HEK293 (cell line): ENCODE results near the gene NINJ1.

Experiments
- CTCF ChIA-PET: fragments of 350-600 bp; formaldehyde crosslinking; extraction: SDS; loops from one replicate; lab custom pipeline; 2021; ENCODE audit warnings: antibody characterized with exemption; lab: Yijun Ruan, JAX
- POLR2A ChIA-PET: fragments of 300-600 bp; formaldehyde crosslinking; extraction: SDS; loops from one replicate; lab custom pipeline; 2020; ENCODE audit warnings: antibody characterized with exemption, inconsistent platforms; lab: Yijun Ruan, JAX
- H3K27ac ChIP-seq: fragments of 200-500 bp; sonication (Bioruptor generic); 2 replicates; pipeline ENCODE4 v1.5.1; 2014; ENCODE audit warnings: low read depth, low read length, control low read depth, inconsistent platforms; ENCODE audit errors: extremely low read depth
- H3K36me3 ChIP-seq, 2 experiments: fragments of 200-500 bp in 1 of 2; sonication (Bioruptor generic) in 1 of 2; 1 replicate in 1 of 2; 2 replicates in 1 of 2; pipeline ENCODE4 v1.5.1; 2014 to 2017; ENCODE audit warnings: inconsistent platforms in 2 of 2, low read length in 2 of 2; ENCODE audit not compliant: control insufficient read depth in 2 of 2, insufficient read depth in 1 of 2
- H3K4me1 ChIP-seq: fragments of 200-500 bp; sonication (Bioruptor generic); 2 replicates; pipeline ENCODE4 v1.5.1; 2014; ENCODE audit warnings: mild to moderate bottlenecking, low read length, inconsistent platforms; ENCODE audit not compliant: control insufficient read depth, insufficient read depth
- H3K4me3 ChIP-seq: 2 replicates; pipeline ENCODE4 v1.5.1; 2011; ENCODE audit warnings: low read depth, mild to moderate bottlenecking, control low read depth, low read length, moderate library complexity
- H3K9me3 ChIP-seq: fragments of 200-500 bp; sonication (Bioruptor generic); 2 replicates; pipeline ENCODE4 v1.5.1; 2014; ENCODE audit warnings: low read depth, low read length, inconsistent platforms; ENCODE audit not compliant: control insufficient read depth, insufficient read depth
- GLI2 ChIP-seq: fragments of 450-650 bp; formaldehyde crosslinking; IDR thresholded peaks from 2 replicates; pipeline ENCODE4; 2017; ENCODE audit warnings: missing biosample characterization, missing genetic modification characterization, low read depth, borderline replicate concordance
- MZF1 ChIP-seq: fragments of 450-650 bp; formaldehyde crosslinking; IDR thresholded peaks from 2 replicates; pipeline ENCODE4 v1.5.1; 2017; ENCODE audit warnings: missing biosample characterization, missing genetic modification characterization, borderline replicate concordance
- OSR2 ChIP-seq: fragments of 450-650 bp; formaldehyde crosslinking; IDR thresholded peaks from 2 replicates; pipeline ENCODE4 v1.5.1; 2016; ENCODE audit warnings: missing biosample characterization, missing genetic modification characterization
- OVOL3 ChIP-seq: fragments of 450-650 bp; formaldehyde crosslinking; IDR thresholded peaks from 2 replicates; pipeline ENCODE4 v1.5.1; 2016; ENCODE audit warnings: missing biosample characterization, missing genetic modification characterization
- PATZ1 ChIP-seq: fragments of 450-650 bp; formaldehyde crosslinking; IDR thresholded peaks from 2 replicates; pipeline ENCODE4 v1.5.1; 2016; ENCODE audit warnings: missing biosample characterization, missing genetic modification characterization
- SP3 ChIP-seq: fragments of 450-650 bp; formaldehyde crosslinking; IDR thresholded peaks from 2 replicates; pipeline ENCODE4 v1.5.1; 2016; ENCODE audit warnings: missing biosample characterization, missing genetic modification characterization
- ZNF148 ChIP-seq: fragments of 450-650 bp; formaldehyde crosslinking; IDR thresholded peaks from 2 replicates; pipeline ENCODE4 v1.5.0; 2017; ENCODE audit warnings: missing biosample characterization, missing genetic modification characterization, borderline replicate concordance
- ZNF169 ChIP-seq: fragments of 450-650 bp; formaldehyde crosslinking; IDR thresholded peaks from 2 replicates; pipeline ENCODE4 v1.5.1; 2016; ENCODE audit warnings: missing biosample characterization, missing genetic modification characterization
- ZNF24 ChIP-seq: fragments of 450-650 bp; formaldehyde crosslinking; IDR thresholded peaks from 2 replicates; pipeline ENCODE4 v1.5.1; 2016; ENCODE audit warnings: missing biosample characterization, missing genetic modification characterization
- ZNF26 ChIP-seq: fragments of 450-650 bp; formaldehyde crosslinking; IDR thresholded peaks from 2 replicates; pipeline ENCODE4 v1.5.1; 2016; ENCODE audit warnings: missing biosample characterization, missing genetic modification characterization
- ZNF266 ChIP-seq: fragments of 450-650 bp; formaldehyde crosslinking; IDR thresholded peaks from 2 replicates; pipeline ENCODE4 v1.5.1; 2016; ENCODE audit warnings: missing biosample characterization, missing genetic modification characterization, low read depth
- ZNF354C ChIP-seq: fragments of 450-650 bp; formaldehyde crosslinking; IDR thresholded peaks from 2 replicates; pipeline ENCODE4 v1.5.1; 2016; ENCODE audit warnings: missing biosample characterization, missing genetic modification characterization, low read depth, borderline replicate concordance
- ZNF433 ChIP-seq: fragments of 450-650 bp; formaldehyde crosslinking; IDR thresholded peaks from 2 replicates; pipeline ENCODE4 v1.5.1; 2016; ENCODE audit warnings: missing biosample characterization, missing genetic modification characterization, low read depth
- ZNF510 ChIP-seq: fragments of 450-650 bp; formaldehyde crosslinking; IDR thresholded peaks from 2 replicates; pipeline ENCODE4 v1.5.1; 2018; ENCODE audit warnings: mild to moderate bottlenecking, missing genetic modification characterization, missing biosample characterization; ENCODE audit not compliant: insufficient replicate concordance
- ZNF529 ChIP-seq: fragments of 450-650 bp; formaldehyde crosslinking; IDR thresholded peaks from 2 replicates; pipeline ENCODE4 v1.5.1; 2017; ENCODE audit warnings: missing genetic modification characterization, missing biosample characterization; ENCODE audit not compliant: insufficient replicate concordance
- ZNF558 ChIP-seq: fragments of 450-650 bp; formaldehyde crosslinking; IDR thresholded peaks from 2 replicates; pipeline ENCODE4 v1.5.1; 2016; ENCODE audit warnings: missing biosample characterization, missing genetic modification characterization
- ZNF560 ChIP-seq: fragments of 450-650 bp; formaldehyde crosslinking; IDR thresholded peaks from 2 replicates; pipeline ENCODE4 v1.5.1; 2017; ENCODE audit warnings: missing biosample characterization, missing genetic modification characterization, borderline replicate concordance
- ZNF571 ChIP-seq: fragments of 450-650 bp; formaldehyde crosslinking; IDR thresholded peaks from 2 replicates; pipeline ENCODE4 v1.5.0; 2017; ENCODE audit warnings: missing biosample characterization, missing genetic modification characterization
- ZNF621 ChIP-seq: fragments of 450-650 bp; formaldehyde crosslinking; IDR thresholded peaks from 2 replicates; pipeline ENCODE4 v1.5.1; 2017; ENCODE audit warnings: missing biosample characterization, missing genetic modification characterization
- ZNF639 ChIP-seq: fragments of 450-650 bp; formaldehyde crosslinking; IDR thresholded peaks from 2 replicates; pipeline ENCODE4 v1.5.1; 2016; ENCODE audit warnings: missing biosample characterization, missing genetic modification characterization
- ZNF658 ChIP-seq: fragments of 450-650 bp; formaldehyde crosslinking; IDR thresholded peaks from 2 replicates; pipeline ENCODE4; 2016; ENCODE audit warnings: missing biosample characterization, missing genetic modification characterization
- ZNF830 ChIP-seq: fragments of 450-650 bp; IDR thresholded peaks from 2 replicates; pipeline ENCODE4 v1.5.0; 2018; ENCODE audit warnings: missing biosample characterization, missing genetic modification characterization, low read depth, mild to moderate bottlenecking, moderate library complexity
- ZSCAN16 ChIP-seq: fragments of 450-650 bp; formaldehyde crosslinking; IDR thresholded peaks from 2 replicates; pipeline ENCODE4 v1.5.1; 2016; ENCODE audit warnings: missing biosample characterization, missing genetic modification characterization
- TF ChIP-seq, protein P1 (sequence below): fragments of 450-650 bp; formaldehyde crosslinking; IDR thresholded peaks from 2 replicates; pipeline ENCODE4 v1.5.1; 2016; ENCODE audit warnings: missing biosample characterization, missing genetic modification characterization
- TF ChIP-seq, protein P2 (sequence below): fragments of 450-650 bp; formaldehyde crosslinking; IDR thresholded peaks from 2 replicates; pipeline ENCODE4 v1.5.1; 2017; ENCODE audit warnings: missing biosample characterization, missing genetic modification characterization
- TF ChIP-seq, protein P3 (sequence below): fragments of 450-650 bp; formaldehyde crosslinking; IDR thresholded peaks from 2 replicates; pipeline ENCODE4 v1.5.1; 2016; ENCODE audit warnings: missing biosample characterization, missing genetic modification characterization

The NINJ1 gene

GRCh38 chr9:93089481-93089991 lies 44.5 kb downstream of the NINJ1 start (continued):
- TF ChIP-seq ZNF148 (tag by site-specific recombination) (no peak), ZNF558 (tag by site-specific recombination) (no peak), ZNF26 (no peak), SP3 (no peak)
- TF ChIP-seq, protein P1, sequence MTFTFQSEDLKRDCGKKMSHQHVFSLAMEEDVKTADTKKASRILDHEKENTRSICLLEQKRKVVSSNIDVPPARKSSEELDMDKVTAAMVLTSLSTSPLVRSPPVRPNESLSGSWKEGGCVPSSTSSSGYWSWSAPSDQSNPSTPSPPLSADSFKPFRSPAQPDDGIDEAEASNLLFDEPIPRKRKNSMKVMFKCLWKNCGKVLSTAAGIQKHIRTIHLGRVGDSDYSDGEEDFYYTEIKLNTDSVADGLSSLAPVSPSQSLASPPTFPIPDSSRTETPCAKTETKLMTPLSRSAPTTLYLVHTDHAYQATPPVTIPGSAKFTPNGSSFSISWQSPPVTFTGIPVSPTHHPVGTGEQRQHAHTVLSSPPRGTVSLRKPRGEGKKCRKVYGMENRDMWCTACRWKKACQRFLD (tag by site-specific recombination), result no peak
- TF ChIP-seq, protein P2, sequence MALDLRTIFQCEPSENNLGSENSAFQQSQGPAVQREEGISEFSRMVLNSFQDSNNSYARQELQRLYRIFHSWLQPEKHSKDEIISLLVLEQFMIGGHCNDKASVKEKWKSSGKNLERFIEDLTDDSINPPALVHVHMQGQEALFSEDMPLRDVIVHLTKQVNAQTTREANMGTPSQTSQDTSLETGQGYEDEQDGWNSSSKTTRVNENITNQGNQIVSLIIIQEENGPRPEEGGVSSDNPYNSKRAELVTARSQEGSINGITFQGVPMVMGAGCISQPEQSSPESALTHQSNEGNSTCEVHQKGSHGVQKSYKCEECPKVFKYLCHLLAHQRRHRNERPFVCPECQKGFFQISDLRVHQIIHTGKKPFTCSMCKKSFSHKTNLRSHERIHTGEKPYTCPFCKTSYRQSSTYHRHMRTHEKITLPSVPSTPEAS (tag by site-specific recombination), result no peak
- TF ChIP-seq, protein P3, sequence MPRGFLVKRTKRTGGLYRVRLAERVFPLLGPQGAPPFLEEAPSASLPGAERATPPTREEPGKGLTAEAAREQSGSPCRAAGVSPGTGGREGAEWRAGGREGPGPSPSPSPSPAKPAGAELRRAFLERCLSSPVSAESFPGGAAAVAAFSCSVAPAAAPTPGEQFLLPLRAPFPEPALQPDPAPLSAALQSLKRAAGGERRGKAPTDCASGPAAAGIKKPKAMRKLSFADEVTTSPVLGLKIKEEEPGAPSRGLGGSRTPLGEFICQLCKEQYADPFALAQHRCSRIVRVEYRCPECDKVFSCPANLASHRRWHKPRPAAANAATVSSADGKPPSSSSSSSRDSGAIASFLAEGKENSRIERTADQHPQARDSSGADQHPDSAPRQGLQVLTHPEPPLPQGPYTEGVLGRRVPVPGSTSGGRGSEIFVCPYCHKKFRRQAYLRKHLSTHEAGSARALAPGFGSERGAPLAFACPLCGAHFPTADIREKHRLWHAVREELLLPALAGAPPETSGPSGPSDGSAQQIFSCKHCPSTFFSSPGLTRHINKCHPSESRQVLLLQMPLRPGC (tag by site-specific recombination), result no peak

DNA sequence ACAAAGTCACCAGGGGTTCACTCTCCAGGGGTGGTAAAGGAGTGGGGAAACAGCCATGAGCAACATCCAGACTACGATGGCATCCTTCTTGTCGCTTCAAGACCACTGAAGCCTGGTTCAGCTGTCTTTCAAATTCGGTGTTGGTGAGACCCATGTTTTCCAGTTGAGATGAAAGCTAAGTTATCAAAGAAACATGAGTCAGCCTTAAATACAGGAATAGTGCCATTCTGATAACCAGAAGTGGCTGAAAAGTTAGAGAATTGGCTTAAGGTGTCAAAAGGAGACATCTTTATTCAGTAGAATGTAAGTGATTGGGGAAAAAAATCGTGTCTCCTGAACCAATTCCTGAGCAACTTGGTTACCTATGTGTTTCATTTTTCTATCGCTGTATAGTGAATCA lies 45.0 kb downstream of the NINJ1 start:
- CTCF ChIA-PET, result interaction anchor here (0.7 kb wide), 1 partner anchor 14 kb away, joined by 5 read pairs; no protein-coding TSS in a partner anchor
- Histone ChIP-seq H3K4me3 (no peak overlapping the region), H3K4me1 (no peaks in the 10 kb centered on the region), H3K36me3 (no peaks in the 10 kb centered on the region), H3K27ac (no peak overlapping the region), H3K9me3 (no peaks in the 10 kb centered on the region)
- POLR2A ChIA-PET, result no interaction called here
- TF ChIP-seq ZNF639 (tag by site-specific recombination) (no peak), ZNF571 (tag by site-specific recombination) (no peak), ZNF354C (tag by site-specific recombination) (no peak), ZNF621 (no peak), ZNF529 (tag by site-specific recombination) (no peak), ZNF24 (tag by site-specific recombination) (no peak), ZSCAN16 (tag by site-specific recombination) (no peak), OVOL3 (tag by site-specific recombination) (no peak), MZF1 (tag by site-specific recombination) (no peak), GLI2 (no peak), ZNF510 (tag by site-specific recombination) (no peak), ZNF433 (tag by site-specific recombination) (no peak), ZNF560 (tag by site-specific recombination) (no peak), ZNF266 (no peak), PATZ1 (tag by site-specific recombination) (no peak), OSR2 (tag by site-specific recombination) (no peak), ZNF169 (no peak), ZNF830 (tag by site-specific recombination) (no peak), ZNF658 (tag by site-specific recombination) (no peak)
